Mesenteric fat pad (tissue), 1 donor: Measurements from ENCODE around the gene POLR2I. TPM values are rescaled to one million over a fixed set of nuclear protein-coding genes. Genes with fewer than 3 reads are reported as not detected.

Experiments
- DNase-seq: peaks from one replicate; pipeline ENCODE4 v3.0.0-alpha.2; 2020; ENCODE audit warnings: low spot score
- total RNA-seq: library from RNA; stranded (reverse); fragmentation: NEBNext Ultra II Directional; extraction: Animal tissue kit (Norgen Biotek cat#: 25700); gene quantifications from one replicate; pipeline ENCODE4 v1.2.1, GENCODE V29; 2021
- donor health status: DM: yes; HTN: yes; CAD: no.

Gene POLR2I
- total RNA-seq, 1 donor from 2014 or later = 63.6 TPM

- no peak for DNase-seq
Measured at GRCh38 chr19:36067681-36068080, 47.0 kb downstream of the POLR2I start.

- DNase-seq = no peak
Measured at GRCh38 chr19:36064826-36065225, 49.8 kb downstream of the POLR2I start.

Other genes starting within 250 kb of the POLR2I start
- gene APLP1, start 246.3 kb downstream of the POLR2I start, total RNA-seq = 3.5 TPM
- 33.3 TPM for gene NFKBID, start 214.3 kb downstream of the POLR2I start, total RNA-seq
- gene HCST, start 212.3 kb downstream of the POLR2I start, total RNA-seq = 20.9 TPM
- gene TYROBP, start 206.6 kb downstream of the POLR2I start, total RNA-seq = 201 TPM
- 11.5 TPM for gene LRFN3, start 178.5 kb downstream of the POLR2I start, total RNA-seq
- 8.2 TPM for gene SDHAF1, start 119.7 kb downstream of the POLR2I start, total RNA-seq
- gene SYNE4, start 106.1 kb downstream of the POLR2I start, total RNA-seq = not detected
- 12.6 TPM for gene ALKBH6, start 100.7 kb downstream of the POLR2I start, total RNA-seq
- gene CLIP3, start 82.0 kb downstream of the POLR2I start, total RNA-seq = 19.7 TPM
- 5.2 TPM for gene THAP8, start 60.6 kb downstream of the POLR2I start, total RNA-seq
- 0.32 TPM for gene WDR62, start 60.0 kb downstream of the POLR2I start, total RNA-seq
- gene OVOL3, start 3.7 kb downstream of the POLR2I start, total RNA-seq = not detected
- gene TBCB, start 593 bp upstream of the POLR2I start, total RNA-seq = 87.1 TPM
- gene CAPNS1, start 25.2 kb upstream of the POLR2I start, total RNA-seq = 647 TPM
- gene COX7A1, start 37.6 kb upstream of the POLR2I start, total RNA-seq = 273 TPM
- gene ZNF565, start 99.8 kb upstream of the POLR2I start, total RNA-seq = 3.6 TPM
- 40.3 TPM for gene ZNF146, start 100.2 kb upstream of the POLR2I start, total RNA-seq